Activated naive CD8-positive, alpha-beta T cell treated with anti-CD3 and anti-CD28 coated beads, Interleukin-2, amount 10 ng/mL, durations not matched to agents 7 days and 5 days (primary cell): Measurements from ENCODE around the gene STX5. TPM values are rescaled to one million over a fixed set of nuclear protein-coding genes. Genes with fewer than 3 reads are reported as not detected.
A peak's percentile ranks its signal among the peaks of the same experiment; 100 is the strongest.
"Not testable (repeated sequence)": the region's sequence is repeated elsewhere in the genome, so short reads cannot be mapped to it uniquely, and the experiment has no call there.

Source experiments
- ATAC-seq: fragments of 150-1000 bp; cut with Tn5 transposase; one replicate; pipeline ENCODE4 v1.10.0; 2021; ENCODE audit warnings: low read depth, moderate library complexity
- POLR2A ChIA-PET: fragments of 350-600 bp; sonication (Branson Sonifier 250); formaldehyde crosslinking; loops from one replicate; lab custom pipeline; 2021; ENCODE audit warnings: antibody characterized with exemption; lab: Charles Lee
- DNase-seq: peaks from one replicate; pipeline ENCODE4 v3.0.0; 2021
- H3K27ac Mint-ChIP-seq: one replicate; pipeline ENCODE4 v1.8.0; 2022; ENCODE audit warnings: mild to moderate bottlenecking, mixed read lengths
- H3K27me3 Mint-ChIP-seq: one replicate; pipeline ENCODE4 v1.8.0; 2022; ENCODE audit warnings: mild to moderate bottlenecking, moderate library complexity, mixed read lengths
- H3K36me3 Mint-ChIP-seq: one replicate; pipeline ENCODE4 v1.8.0; 2021; ENCODE audit warnings: mild to moderate bottlenecking, mixed read lengths
- H3K4me1 Mint-ChIP-seq: one replicate; pipeline ENCODE4 v1.8.0; 2021; ENCODE audit warnings: mixed read lengths
- H3K4me3 Mint-ChIP-seq: one replicate; pipeline ENCODE4 v1.8.0; 2022; ENCODE audit warnings: mild to moderate bottlenecking, moderate library complexity, mixed read lengths
- H3K9me3 Mint-ChIP-seq: one replicate; pipeline ENCODE4 v1.8.0; 2021; ENCODE audit warnings: mixed read lengths
- total RNA-seq, 2 experiments: library from RNA; stranded (reverse); gene quantifications; one replicate each; pipeline ENCODE4 v1.2.3, GENCODE V29; 2021

The STX5 gene
- total RNA-seq, 2 experiments from 2014 or later: 43.4 to 44.3 TPM

DNA sequence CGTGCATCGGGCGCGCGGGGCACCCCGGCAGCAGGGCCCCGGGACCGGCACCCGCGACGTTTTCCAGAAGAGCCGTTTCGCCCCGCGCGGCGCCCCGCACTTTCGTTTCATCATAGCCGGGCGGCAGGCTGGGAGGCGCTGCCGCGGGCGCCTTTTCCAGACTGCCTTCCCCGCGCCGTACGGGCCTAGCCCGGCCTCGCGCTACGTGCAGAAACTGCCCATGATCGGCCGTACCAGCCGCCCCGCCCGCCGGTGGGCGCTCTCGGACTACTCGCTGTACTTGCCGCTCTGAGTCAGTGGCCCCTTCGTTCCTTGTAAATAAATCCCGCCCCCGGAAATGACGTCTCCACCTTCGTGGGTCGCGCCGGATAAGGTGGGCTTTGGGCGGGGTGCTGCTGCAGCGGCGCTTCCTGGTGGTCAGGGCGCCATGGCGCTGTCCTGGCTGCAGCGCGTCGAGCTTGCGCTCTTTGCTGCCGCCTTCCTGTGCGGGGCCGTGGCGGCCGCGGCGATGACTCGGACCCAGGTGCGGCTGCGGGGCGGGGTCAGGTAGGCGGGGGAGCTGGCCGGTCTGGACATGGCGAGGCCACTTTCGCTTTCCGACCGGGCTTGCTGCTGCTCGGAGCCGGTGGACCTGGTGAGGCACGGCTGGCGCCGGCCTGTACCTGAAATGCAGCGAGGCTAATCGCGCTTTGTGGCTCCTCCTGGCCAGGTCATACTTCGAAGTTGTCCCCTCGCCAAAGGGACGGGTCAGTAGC lies 44.7 kb downstream of the STX5 start, which contains the start of gene TMEM179B:
TSS of gene TMEM179B (plus strand) at position 398 of the 755 bp plus-strand sequence. CDS start at position 428, 30 bp downstream.
- Mint-ChIP-seq H3K4me1 (peaks cover 38% of the 10 kb centered on the region), H3K4me3 (peak within 1 kb of the TSS; percentile 92), H3K9me3 (no peaks in the 10 kb centered on the region), H3K36me3 (peaks cover 11% of the 10 kb centered on the region), H3K27ac (peak within 1 kb of the TSS; percentile 97), H3K27me3 (no peaks in the 10 kb centered on the region)
- ATAC-seq (peak; percentile 73), DNase-seq (peak; percentile 93)
- POLR2A ChIA-PET: interaction anchor here (0.6 to 9.1 kb wide), 37 partner anchors 10 to 213 kb away, joined by 3 to 247 read pairs (median 5); partner anchors contain the start of genes BSCL2, C11orf98, CSKMT and GNG3

DNA sequence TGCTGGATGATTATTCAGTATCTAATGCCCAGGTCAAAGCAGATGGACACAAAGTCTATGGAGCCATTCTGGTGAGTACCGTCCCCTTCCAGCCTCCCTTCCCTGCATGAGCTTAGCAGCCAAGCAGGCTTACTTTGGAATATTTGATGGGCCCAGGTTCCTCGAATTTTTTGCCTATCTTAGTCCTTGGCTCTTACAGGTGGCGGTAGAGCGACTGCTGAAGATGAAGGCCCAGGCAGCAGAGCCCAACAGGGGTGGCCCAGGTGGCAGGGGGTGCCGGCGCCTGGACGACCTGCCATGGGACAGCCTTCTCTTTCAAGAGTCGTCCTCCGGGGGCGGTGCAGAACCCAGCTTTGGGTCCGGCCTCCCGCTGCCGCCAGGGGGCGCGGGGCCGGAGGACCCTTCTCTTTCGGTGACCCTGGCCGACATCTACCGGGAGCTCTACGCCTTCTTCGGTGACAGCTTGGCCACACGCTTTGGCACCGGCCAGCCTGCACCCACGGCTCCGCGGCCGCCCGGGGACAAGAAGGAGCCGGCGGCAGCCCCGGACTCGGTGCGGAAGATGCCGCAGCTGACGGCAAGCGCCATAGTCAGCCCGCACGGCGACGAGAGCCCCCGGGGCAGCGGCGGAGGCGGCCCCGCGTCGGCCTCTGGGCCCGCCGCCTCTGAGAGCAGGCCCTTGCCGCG lies 45.4 kb downstream of the STX5 start:
- Mint-ChIP-seq H3K27ac (peak overlapping the region; percentile 88), H3K36me3 (peaks cover 8% of the 10 kb centered on the region), H3K4me3 (peak overlapping the region; percentile 88), H3K9me3 (no peaks in the 10 kb centered on the region), H3K27me3 (no peaks in the 10 kb centered on the region), H3K4me1 (peaks cover 34% of the 10 kb centered on the region)
- DNase-seq (peak; percentile 92), ATAC-seq (peak; percentile 66)
- POLR2A ChIA-PET: interaction anchor here (0.6 to 9.1 kb wide), 28 partner anchors 10 to 212 kb away, joined by 3 to 247 read pairs (median 10); partner anchors contain the start of genes BSCL2, C11orf98, CSKMT and GNG3

- ATAC-seq (no peak), DNase-seq (no peak)
- no peaks in the 10 kb centered on the region for H3K9me3 Mint-ChIP-seq
- POLR2A ChIA-PET: interaction anchor here (0.6 kb wide), 1 partner anchor 191 kb away, joined by 4 read pairs; no protein-coding TSS in a partner anchor
- H3K4me1 Mint-ChIP-seq: peaks cover 8% of the 10 kb centered on the region
- no peaks in the 10 kb centered on the region for H3K27me3 Mint-ChIP-seq
- H3K27ac Mint-ChIP-seq: peak overlapping the region; percentile 7
- peaks cover 3% of the 10 kb centered on the region for H3K36me3 Mint-ChIP-seq
- H3K4me3 Mint-ChIP-seq: no peak overlapping the region
These were observed 49.1 kb downstream of the STX5 start for GRCh38 chr11:62782753-62783152.

DNA sequence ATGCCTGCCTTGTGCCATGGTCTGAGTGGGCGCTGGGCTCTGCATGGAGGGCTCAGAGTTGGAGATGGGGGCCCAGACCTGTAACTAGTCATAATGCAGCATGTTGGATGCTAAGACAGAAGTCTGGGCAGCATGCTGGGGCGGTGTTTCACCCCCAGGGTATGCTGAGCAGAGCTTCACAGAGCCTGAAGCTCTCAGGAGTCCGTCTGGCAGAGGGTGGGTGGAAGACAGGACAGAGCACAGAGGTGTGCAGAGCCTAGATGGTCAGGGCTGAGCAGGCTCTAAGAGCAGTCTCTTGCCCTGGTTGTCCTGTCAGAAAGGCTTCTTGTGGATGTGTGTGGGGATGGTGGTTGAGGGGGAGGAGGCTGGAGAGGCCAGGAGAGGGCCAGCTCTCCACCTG lies 53.4 kb downstream of the STX5 start:
- POLR2A ChIA-PET: interaction anchor here (1.3 kb wide), 1 partner anchor 28 kb away, joined by 3 read pairs; no protein-coding TSS in a partner anchor
- Mint-ChIP-seq H3K9me3 (no peaks in the 10 kb centered on the region), H3K4me1 (peaks cover 9% of the 10 kb centered on the region), H3K27me3 (no peaks in the 10 kb centered on the region), H3K36me3 (peaks cover 8% of the 10 kb centered on the region), H3K27ac (peak overlapping the region; percentile 49), H3K4me3 (no peak overlapping the region)
- DNase-seq: no peak
- no peak for ATAC-seq

DNA sequence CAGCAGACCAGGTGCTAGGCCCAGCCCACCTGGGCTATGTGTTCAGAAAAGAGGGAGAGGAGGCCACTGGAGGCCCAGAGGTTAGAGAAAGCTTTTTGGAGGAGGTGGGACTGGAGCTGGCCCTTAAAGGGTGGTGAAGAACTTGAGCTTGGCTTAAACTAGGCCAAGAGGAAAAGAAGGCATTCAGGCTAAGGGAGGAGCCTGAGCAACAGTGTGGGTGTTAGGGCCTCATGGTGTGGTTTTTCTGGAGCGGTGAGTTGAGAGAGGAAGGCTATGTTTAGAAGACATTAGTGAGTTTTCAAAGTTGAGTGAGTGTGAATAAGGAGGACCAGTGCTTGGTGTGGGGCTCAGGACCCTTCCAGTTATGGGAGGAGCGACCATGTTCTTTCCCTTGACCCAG lies 54.5 kb downstream of the STX5 start:
- H3K9me3 Mint-ChIP-seq: no peaks in the 10 kb centered on the region

DNA sequence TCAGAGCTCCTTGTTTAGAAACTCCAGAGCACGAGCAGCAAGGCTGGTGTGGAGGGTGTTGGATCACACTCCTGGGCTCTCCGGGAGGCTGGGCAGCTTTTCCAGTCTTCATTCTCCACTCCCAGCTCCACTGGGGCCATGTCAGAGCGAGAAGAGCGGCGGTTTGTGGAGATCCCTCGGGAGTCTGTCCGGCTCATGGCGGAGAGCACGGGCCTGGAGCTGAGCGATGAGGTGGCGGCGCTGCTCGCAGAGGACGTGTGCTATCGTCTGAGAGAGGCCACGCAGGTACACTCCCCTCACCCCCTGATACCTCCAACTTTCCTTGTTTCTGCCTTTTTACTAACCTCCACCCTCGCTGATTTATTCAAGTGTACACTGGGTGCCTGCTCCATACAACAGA lies 56.2 kb downstream of the STX5 start:
- POLR2A ChIA-PET: interaction anchor here (1.2 to 4.3 kb wide), 4 partner anchors 10 to 103 kb away, joined by 4 to 23 read pairs (median 10); partner anchors contain the start of genes LBHD1 and WDR74
- no peak for DNase-seq
- Mint-ChIP-seq H3K36me3 (peaks cover 8% of the 10 kb centered on the region), H3K9me3 (no peaks in the 10 kb centered on the region), H3K4me3 (no peak overlapping the region), H3K4me1 (peaks cover 10% of the 10 kb centered on the region), H3K27ac (no peak overlapping the region), H3K27me3 (no peaks in the 10 kb centered on the region)
- ATAC-seq: no peak

More for the DNA sequence above, 54.5 kb downstream of the STX5 start:
- no peaks in the 10 kb centered on the region for H3K27me3 Mint-ChIP-seq
- H3K27ac Mint-ChIP-seq: peak overlapping the region; percentile 75
- POLR2A ChIA-PET: interaction anchor here (0.7 to 4.3 kb wide), 5 partner anchors 8 to 166 kb away, joined by 3 to 23 read pairs (median 4); partner anchors contain the start of gene LBHD1
- H3K36me3 Mint-ChIP-seq: peaks cover 8% of the 10 kb centered on the region
- no peak for ATAC-seq
- DNase-seq: no peak
- no peak overlapping the region for H3K4me3 Mint-ChIP-seq
- peaks cover 9% of the 10 kb centered on the region for H3K4me1 Mint-ChIP-seq

- POLR2A ChIA-PET: interaction anchor here (0.6 to 4.3 kb wide), 8 partner anchors 11 to 107 kb away, joined by 3 to 23 read pairs (median 4); partner anchors contain the start of genes LBHD1, POLR2G, SLC3A2 and WDR74
- DNase-seq (no peak), ATAC-seq (no peak)
- Mint-ChIP-seq H3K4me1 (peaks cover 18% of the 10 kb centered on the region), H3K27ac (no peak overlapping the region), H3K9me3 (no peaks in the 10 kb centered on the region), H3K36me3 (peaks cover 8% of the 10 kb centered on the region), H3K27me3 (no peaks in the 10 kb centered on the region), H3K4me3 (no peak overlapping the region)
These were observed 57.4 kb downstream of the STX5 start for GRCh38 chr11:62774407-62774806.

DNA sequence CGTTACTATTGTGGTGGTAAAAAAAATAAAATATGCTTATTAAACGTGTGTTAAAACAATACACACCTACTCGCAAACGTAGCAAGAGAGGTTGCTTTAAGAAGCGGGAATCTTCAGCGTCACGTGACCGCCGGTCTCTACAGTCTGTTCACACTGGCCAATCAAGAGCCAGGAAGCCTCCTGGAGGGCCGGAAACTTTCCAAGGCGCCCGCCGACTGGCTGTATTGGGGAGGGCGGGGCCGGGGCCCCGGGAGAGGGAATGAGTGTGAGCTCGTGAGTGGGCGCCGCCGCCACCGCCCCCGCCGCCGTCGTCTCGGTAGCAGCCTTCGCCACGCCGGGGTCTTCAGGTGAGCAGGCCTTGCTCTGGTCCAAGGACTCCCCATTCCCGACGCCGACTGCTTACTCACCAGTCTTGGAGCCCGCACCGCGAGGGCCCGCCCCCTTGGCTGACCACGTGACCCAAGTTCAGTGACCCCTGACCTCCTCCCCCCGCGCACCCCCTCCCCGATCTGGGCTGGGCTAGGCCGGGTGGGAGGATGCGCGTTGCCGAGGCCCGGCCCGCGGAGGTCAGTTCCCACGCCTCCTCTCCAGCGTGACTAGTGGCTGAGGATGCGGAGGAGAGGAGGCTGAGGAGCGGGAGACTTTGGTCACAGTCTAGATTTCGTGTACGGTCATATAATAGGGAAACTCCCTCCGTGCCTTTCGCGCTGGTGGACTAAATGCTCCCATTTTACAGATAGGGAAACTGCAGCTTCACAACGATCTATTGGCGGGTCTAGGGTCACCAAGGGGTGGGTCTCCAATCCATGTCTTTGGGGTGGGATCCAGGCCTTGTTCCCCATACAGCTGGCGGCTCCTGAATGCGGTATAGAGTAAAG lies 60.5 kb downstream of the STX5 start, which contains the start of gene TAF6L:
TSS of gene TAF6L (plus strand) at position 253 of the 878 bp plus-strand sequence. CDS start 4,388 bp downstream, outside the sequence.
- Mint-ChIP-seq H3K4me3 (peak within 1 kb of the TSS; percentile 92), H3K27me3 (no peaks in the 10 kb centered on the region), H3K36me3 (peaks cover 6% of the 10 kb centered on the region), H3K4me1 (peaks cover 13% of the 10 kb centered on the region), H3K27ac (peak within 1 kb of the TSS; percentile 94), H3K9me3 (no peaks in the 10 kb centered on the region)
- peak; percentile 83 for ATAC-seq
- POLR2A ChIA-PET: interaction anchor here (0.7 to 3.9 kb wide), 14 partner anchors 10 to 110 kb away, joined by 3 to 47 read pairs (median 6); partner anchors contain the start of genes C11orf98, CSKMT, HNRNPUL2 and POLR2G
- peak; percentile 95 for DNase-seq

DNA sequence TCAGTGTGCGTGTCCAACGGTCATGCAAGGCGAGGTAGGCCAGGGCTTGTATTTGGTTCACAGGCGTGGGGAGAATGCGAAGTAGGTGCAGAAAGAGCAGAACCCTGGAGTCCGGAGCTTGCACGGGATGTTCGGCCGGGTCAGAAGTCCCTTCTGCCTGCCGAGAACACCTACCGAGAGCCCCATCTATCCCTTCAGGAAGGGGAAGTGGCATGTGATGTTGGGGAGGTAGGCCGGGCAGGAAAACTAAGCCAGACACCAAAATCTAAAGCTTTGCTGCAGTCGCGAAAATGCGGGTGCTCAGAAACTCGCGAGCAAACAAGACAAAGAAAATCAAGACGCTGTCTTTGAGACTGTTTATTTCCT lies 61.1 kb downstream of the STX5 start:
- ATAC-seq: no peak
- Mint-ChIP-seq H3K9me3 (no peaks in the 10 kb centered on the region), H3K27me3 (no peaks in the 10 kb centered on the region), H3K27ac (peak overlapping the region; percentile 94), H3K4me1 (peaks cover 13% of the 10 kb centered on the region), H3K4me3 (peak overlapping the region; percentile 92), H3K36me3 (peaks cover 4% of the 10 kb centered on the region)
- POLR2A ChIA-PET: interaction anchor here (0.7 to 3.9 kb wide), 12 partner anchors 9 to 110 kb away, joined by 3 to 47 read pairs (median 10); partner anchors contain the start of genes C11orf98, CSKMT, HNRNPUL2 and POLR2G
- DNase-seq: peak; percentile 55

DNA sequence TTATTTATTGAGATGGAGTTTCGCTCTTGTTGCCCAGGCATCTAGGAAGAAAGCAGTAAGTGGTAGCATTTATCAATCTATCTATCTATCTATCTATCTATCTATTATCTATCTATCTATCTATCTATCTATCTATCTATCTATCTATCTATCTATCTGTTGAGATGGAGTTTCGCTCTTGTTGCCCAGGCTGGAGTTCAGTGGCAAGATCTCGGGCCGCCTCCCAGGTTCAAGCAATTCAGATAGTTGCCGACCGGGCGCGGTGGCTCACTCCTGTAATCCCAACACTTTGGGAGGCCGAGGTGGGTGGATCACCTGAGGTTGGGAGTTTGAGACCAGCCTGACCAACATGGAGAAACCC lies 71.0 kb downstream of the STX5 start:
- peak overlapping the region; percentile 89 for H3K27ac Mint-ChIP-seq
- DNase-seq, H3K9me3 Mint-ChIP-seq, ATAC-seq, H3K36me3 Mint-ChIP-seq, H3K27me3 Mint-ChIP-seq: not testable (repeated sequence)
- H3K4me1 Mint-ChIP-seq: peaks cover 12% of the 10 kb centered on the region
- peak overlapping the region; percentile 91 for H3K4me3 Mint-ChIP-seq
- POLR2A ChIA-PET: interaction anchor here (0.9 to 3.4 kb wide), 13 partner anchors 10 to 121 kb away, joined by 3 to 39 read pairs (median 7); partner anchors contain the start of genes C11orf98, CSKMT, HNRNPUL2 and LBHD1

DNA sequence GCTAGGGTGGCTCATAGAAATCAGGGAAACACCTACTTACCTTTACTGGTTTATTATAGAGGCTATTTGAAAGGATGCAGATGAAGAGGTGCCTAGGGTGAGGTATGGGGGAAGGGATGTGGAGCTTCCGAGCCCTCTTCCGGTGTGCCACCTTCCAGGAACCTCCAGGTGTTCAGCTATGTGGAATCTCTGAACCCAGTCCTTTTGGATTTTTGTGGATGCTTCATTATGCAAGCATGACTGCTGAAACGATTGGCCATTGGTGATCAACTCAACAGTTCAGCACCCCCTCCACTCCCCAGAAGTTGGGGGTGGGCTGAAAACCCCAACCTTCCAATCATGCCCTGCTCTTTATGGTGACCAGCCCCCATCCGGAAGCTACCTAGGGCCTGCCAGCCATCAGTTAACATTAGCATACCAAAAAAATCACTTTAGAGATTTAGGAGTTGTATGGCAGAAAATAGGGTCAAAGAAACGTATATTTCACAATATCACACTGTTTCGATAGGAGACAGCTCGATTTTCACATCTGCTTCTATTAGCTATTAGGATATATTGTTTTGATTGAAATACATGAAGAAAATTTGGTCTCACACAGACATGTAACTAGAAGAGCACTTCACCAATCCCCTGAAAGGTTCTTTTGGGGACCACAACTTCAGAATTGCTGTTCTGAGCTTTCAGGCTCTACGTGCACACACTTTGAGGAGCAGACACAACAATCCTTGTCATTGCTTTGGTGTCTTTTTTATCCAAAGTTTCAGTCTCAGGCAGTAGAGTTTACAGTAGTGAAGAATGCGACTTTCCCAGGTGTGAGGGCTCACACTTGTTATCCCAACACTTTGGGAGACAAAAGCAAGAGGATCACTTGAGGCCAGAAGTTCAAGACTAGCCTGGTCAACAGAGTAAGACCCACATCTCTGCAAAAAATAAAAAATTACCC lies 73.7 kb downstream of the STX5 start:
- H3K9me3 Mint-ChIP-seq: no peaks in the 10 kb centered on the region
- H3K27ac Mint-ChIP-seq: no peak overlapping the region
- DNase-seq (no peak), ATAC-seq (no peak)
- H3K27me3 Mint-ChIP-seq: peaks cover 4% of the 10 kb centered on the region
- H3K4me3 Mint-ChIP-seq: no peak overlapping the region
- peaks cover 22% of the 10 kb centered on the region for H3K4me1 Mint-ChIP-seq
- POLR2A ChIA-PET: interaction anchor here (1.2 to 3.0 kb wide), 2 partner anchors 9 to 29 kb away, joined by 4 to 13 read pairs; partner anchors contain the start of gene TMEM179B
- H3K36me3 Mint-ChIP-seq: peaks cover 3% of the 10 kb centered on the region
